ENCODE data around the gene TAF4.

The TAF4 gene

DNA sequence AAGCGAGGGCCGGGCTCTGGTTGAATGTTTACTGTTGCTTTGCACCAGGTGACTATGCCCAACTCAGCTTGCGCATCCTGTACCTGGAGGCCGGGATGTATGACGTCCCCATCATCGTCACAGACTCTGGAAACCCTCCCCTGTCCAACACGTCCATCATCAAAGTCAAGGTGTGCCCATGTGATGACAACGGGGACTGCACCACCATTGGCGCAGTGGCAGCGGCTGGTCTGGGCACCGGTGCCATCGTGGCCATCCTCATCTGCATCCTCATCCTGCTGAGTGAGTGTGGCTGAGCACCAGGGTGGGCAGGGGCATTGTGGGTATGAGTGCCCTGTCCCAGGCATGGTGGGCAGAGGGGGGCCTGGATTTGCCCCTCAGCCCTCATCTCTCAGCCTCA is 136.1 kb downstream of the TAF4 start:
- DNase-seq = no peak

DNA sequence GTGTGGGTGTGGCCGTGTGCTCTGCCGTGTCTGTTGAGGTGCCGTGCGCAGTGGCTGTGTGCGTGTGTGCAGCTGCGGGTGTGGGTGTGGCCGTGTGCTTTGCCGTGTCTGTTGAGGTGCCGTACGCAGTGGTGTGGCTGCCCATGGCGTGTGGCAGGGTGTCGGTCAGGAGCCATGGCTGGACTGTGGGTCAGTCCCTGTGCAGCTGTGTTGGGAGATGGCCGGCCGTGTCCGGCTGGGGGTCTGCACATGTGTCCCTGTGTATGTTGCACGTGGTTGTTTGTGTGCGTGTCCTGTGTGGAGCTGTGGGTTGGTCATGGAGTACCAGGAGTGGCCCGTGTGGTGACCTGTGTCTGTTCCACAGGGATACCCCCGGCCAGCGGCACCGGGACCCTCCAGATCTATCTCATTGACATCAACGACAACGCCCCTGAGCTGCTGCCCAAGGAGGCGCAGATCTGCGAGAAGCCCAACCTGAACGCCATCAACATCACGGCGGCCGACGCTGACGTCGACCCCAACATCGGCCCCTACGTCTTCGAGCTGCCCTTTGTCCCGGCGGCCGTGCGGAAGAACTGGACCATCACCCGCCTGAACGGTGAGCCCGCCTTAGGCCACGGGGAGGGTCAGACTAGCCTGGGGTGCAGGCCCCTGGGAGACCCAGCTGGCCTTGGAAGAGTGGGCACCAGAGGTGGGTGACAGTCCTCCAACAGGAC is 137.7 kb downstream of the TAF4 start:
- DNase-seq = no peak

DNA sequence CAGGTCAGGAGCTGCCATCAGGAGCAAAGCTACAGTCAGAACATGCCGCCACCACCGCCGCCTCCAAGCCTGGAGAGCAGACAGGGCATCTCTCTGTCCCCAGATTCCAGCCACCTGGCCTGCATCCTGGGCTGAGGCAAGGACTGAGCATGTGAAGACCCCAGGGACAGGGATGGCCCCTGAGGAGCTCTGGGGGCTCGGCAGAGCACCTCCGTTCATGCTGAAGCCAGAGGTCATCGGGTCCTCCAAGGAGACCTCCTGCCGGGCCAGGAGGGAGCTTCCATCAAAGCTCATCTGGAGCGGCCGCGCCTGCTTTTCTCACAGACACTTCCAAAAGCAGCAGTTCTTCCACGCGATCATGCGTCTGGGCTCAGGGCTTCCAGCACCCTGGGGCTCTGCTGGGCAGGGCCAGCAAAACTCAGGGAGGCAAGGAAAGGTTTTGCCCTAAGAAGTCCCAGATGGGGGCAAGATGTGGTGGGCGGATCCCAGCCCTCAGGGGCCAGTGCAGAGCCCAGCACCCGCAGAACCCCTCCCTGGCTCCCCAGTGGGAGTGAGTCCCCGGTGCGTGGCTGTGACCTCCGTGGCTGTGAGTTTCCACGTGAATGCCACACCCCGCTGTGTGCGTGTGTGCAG is 138.4 kb downstream of the TAF4 start:
- no peak for DNase-seq

DNA sequence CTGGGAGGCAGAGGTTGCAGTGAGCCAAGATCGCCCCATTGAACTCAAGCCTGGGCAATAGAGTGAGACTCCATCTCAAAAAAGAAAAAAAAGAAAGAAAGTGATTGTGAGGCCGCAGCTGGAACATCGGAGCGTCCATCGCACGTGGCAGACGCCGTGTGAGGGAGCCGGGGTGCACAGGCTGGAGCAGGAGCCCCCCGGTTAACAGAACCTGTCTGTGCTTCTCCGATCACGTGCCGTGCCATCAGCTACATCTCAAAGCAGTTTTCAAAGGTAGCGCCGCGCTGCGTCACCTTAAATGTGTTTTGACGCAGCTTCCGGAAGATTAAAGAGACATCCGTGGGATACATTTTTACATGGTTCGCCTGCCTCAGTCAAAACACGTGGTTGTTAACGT is 138.9 kb downstream of the TAF4 start:
- no peak for DNase-seq

DNA sequence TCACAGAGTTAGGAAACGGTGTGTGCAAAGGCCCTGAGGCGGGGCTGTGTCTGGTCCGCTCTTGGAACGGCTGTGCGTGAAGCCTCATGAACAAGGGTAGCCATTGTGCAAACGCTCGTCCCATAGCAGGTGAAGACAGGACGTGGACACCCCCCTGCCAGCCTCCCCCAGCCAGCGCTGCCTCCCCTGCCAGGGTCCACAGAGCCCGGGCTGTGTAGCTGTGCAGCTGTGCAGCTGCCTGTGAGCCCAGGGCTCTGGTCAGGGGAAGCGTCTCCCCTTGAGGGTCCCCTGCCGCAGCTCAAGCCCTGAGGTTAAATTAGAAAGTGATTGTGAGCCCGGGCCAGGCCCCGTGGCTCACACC is 139.4 kb downstream of the TAF4 start:
- DNase-seq = no peak

DNA sequence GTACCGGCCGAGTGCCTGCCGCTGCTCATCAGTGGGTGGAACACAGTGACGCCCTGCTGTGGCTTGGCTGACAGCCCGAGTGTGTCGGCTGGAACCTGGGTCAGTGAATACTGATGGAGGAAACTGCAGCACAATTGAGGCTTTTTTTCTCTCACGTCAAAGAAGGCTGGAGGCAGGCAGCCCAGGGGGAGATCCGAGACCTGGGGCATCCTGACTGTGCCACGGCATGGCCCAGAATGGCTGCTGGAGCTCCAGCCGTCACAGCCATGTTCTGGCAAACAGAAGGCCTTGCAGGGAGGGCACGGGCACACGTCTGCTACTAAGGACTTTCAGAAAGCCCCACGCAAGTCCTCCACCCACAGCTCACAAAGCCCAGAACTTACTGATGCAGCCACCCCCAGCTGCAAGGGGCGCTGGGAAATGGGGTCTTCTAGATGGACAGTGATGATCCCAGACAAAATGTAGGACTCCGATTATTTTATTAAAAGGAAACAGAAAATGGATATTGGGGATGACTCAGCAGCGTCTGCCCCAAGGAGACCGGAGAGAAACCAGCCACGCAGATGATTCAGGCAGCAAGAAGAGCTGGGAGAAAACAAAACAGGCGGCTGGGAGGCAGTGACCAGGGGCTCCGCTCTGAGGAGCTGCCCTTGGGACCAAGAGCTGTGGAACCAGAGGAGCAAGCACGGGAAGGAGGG is 140.0 kb downstream of the TAF4 start:
- DNase-seq = peak; percentile 28

DNA sequence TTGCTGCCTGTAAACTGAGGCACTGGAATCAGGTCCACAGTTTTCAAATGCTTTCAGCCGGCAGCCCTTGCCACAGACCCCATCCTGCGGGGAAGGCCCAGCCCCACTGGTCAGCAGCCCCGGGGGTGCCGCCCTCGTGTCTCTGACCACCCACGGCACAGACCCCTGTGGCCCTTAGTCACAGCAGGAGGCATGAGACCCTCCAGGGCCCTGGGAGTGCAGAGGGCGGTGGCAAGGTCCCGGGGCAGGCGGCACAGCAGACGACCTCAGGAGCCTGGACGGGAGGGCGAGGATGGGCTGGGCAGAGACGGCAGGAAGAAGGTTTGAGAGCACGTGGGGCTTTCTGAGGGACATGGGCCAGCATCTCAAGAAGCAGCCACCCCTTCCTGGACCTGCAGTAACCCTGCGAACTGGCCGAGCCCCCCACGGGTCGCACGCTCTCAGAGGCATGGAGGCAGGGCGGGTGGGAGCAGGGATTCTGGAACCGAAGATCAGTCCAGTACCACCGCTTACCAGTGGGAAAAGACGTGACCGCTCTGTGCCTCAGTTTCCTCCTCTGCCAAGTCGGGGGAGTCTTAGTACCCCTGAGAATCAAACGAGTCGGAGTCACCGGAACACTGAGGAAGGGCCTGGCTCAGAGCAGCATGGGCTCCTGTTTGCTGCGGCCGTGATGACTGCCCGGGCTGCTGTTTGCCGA is 140.7 kb downstream of the TAF4 start:
- DNase-seq = no peak

All from EL (cell line).